SK-N-SH (cell line): ENCODE data around the gene TSPAN31. TPM values are rescaled to one million over a fixed set of nuclear protein-coding genes. Genes with fewer than 3 reads are reported as not detected.

Source experiments
- CTCF ChIA-PET: fragments of 300-600, 350-600 bp; formaldehyde crosslinking; extraction: SDS; loops from one replicate; lab custom pipeline; 2021; lab: Yijun Ruan, JAX
- POLR2A ChIA-PET: fragments of 350-600 bp; sonication (Branson Sonifier 250); formaldehyde crosslinking; extraction: SDS; loops from one replicate; lab custom pipeline; 2020; ENCODE audit warnings: antibody characterized with exemption, inconsistent platforms; lab: Yijun Ruan, JAX
- DNase-seq: peaks from one replicate; pipeline ENCODE4 v3.0.0; 2012
- H2AFZ ChIP-seq: fragments of 200-600 bp; sonication (generic); 2 replicates; pipeline ENCODE4 v1.8.1; 2016; ENCODE audit warnings: antibody characterized with exemption, mild to moderate bottlenecking, low read depth
- H3F3A ChIP-seq: fragments of 200-600 bp; sonication (generic); replicated peaks from 2 replicates; pipeline ENCODE3; 2016; ENCODE audit warnings: antibody characterized with exemption, mild to moderate bottlenecking; ENCODE audit not compliant: insufficient read depth
- H3K27ac ChIP-seq, 2 experiments: fragments of 200-500 bp in 1 of 2; fragments of 200-600 bp in 1 of 2; sonication (Bioruptor generic) in 1 of 2; sonication (generic), shearing (Covaris generic) in 1 of 2; 2 replicates each; pipeline versions ENCODE4 v1.5.1 to v1.6.1; 2014 to 2016; ENCODE audit warnings: low read depth in 2 of 2, inconsistent platforms in 1 of 2, low read length in 1 of 2, mild to moderate bottlenecking in 1 of 2, mixed read lengths in 1 of 2
- H3K27me3 ChIP-seq: fragments of 200-600 bp; sonication (generic), shearing (Covaris generic); 2 replicates; pipeline ENCODE4 v1.6.1; 2016; ENCODE audit warnings: mixed run types; ENCODE audit not compliant: insufficient read depth
- H3K36me3 ChIP-seq, 2 experiments: fragments of 200-500 bp in 1 of 2; fragments of 200-600 bp in 1 of 2; sonication (Bioruptor generic) in 1 of 2; sonication (generic) in 1 of 2; replicated peaks in 1 of 2; 2 replicates each; pipeline versions ENCODE3 to v1.5.1; 2014 to 2016; ENCODE audit warnings: low read length in 1 of 2, mild to moderate bottlenecking in 1 of 2; ENCODE audit not compliant: insufficient read depth in 2 of 2, control insufficient read depth in 1 of 2
- H3K4me1 ChIP-seq, 2 experiments: fragments of 200-500 bp in 1 of 2; fragments of 200-600 bp in 1 of 2; sonication (Bioruptor generic) in 1 of 2; sonication (generic), shearing (Covaris generic) in 1 of 2; 2 replicates each; pipeline versions ENCODE4 v1.5.1 to v1.6.1; 2014 to 2016; ENCODE audit warnings: low read depth in 1 of 2, low read length in 1 of 2, mixed run types in 1 of 2; ENCODE audit not compliant: insufficient read depth in 2 of 2, control insufficient read depth in 1 of 2
- H3K4me2 ChIP-seq: fragments of 200-600 bp; sonication (generic), shearing (Covaris generic); 2 replicates; pipeline ENCODE4 v1.6.1; 2017; ENCODE audit warnings: mixed run types
- H3K4me3 ChIP-seq, 2 experiments: fragments of 200-500 bp in 1 of 2; fragments of 200-600 bp in 1 of 2; sonication (Bioruptor generic) in 1 of 2; sonication (generic), shearing (Covaris generic) in 1 of 2; 2 replicates each; pipeline versions ENCODE4 v1.5.1 to v1.8.1; 2014 to 2016; ENCODE audit warnings: low read depth in 2 of 2, inconsistent platforms in 1 of 2, low read length in 1 of 2, mild to moderate bottlenecking in 1 of 2, mixed read lengths in 1 of 2, moderate library complexity in 1 of 2
- H3K79me2 ChIP-seq: fragments of 200-600 bp; sonication (generic); 2 replicates; pipeline ENCODE4 v1.8.1; 2017; ENCODE audit warnings: mild to moderate bottlenecking; ENCODE audit not compliant: insufficient read depth
- H3K9ac ChIP-seq: fragments of 200-600 bp; sonication (generic); 2 replicates; pipeline ENCODE4 v1.6.1; 2017; ENCODE audit warnings: mixed run types
- H3K9me2 ChIP-seq: fragments of 200-600 bp; sonication (generic); 2 replicates; pipeline ENCODE4 v1.6.1; 2017; ENCODE audit warnings: mixed run types
- H3K9me3 ChIP-seq: fragments of 200-600 bp; sonication (generic); 2 replicates; pipeline ENCODE4 v1.6.1; 2017; ENCODE audit warnings: mixed run types, mild to moderate bottlenecking, moderate library complexity
- H4K20me1 ChIP-seq: fragments of 200-600 bp; sonication (generic); 2 replicates; pipeline ENCODE4 v1.6.1; 2017; ENCODE audit warnings: mild to moderate bottlenecking, mixed run types; ENCODE audit not compliant: insufficient read depth
- ELF1 ChIP-seq: IDR thresholded peaks from 2 replicates; pipeline ENCODE4 v1.4.0; 2012
- EZH2phosphoT487 ChIP-seq: fragments of 200-600 bp; sonication (generic); IDR thresholded peaks from 2 replicates; pipeline ENCODE4 v1.6.1; 2017; ENCODE audit warnings: low read depth, mixed run types, mild to moderate bottlenecking, antibody characterized with exemption, moderate library complexity, borderline replicate concordance
- FOSL2 ChIP-seq: IDR thresholded peaks from 2 replicates; pipeline ENCODE4 v1.4.0; 2012; ENCODE audit warnings: low read depth, mild to moderate bottlenecking, moderate library complexity, borderline replicate concordance
- JUND ChIP-seq: IDR thresholded peaks from 2 replicates; pipeline ENCODE4 v1.4.0; 2012
- MEF2A ChIP-seq: IDR thresholded peaks from 2 replicates; pipeline ENCODE4 v1.4.0; 2012; ENCODE audit warnings: low read depth, borderline replicate concordance
- MXI1 ChIP-seq: IDR thresholded peaks from 2 replicates; pipeline ENCODE4 v1.6.1; 2012; ENCODE audit warnings: mild to moderate bottlenecking, low read depth, low read length, improper control_type of control experiment
- NRF1 ChIP-seq: IDR thresholded peaks from 2 replicates; pipeline ENCODE4 v1.6.1; 2012; ENCODE audit warnings: low read depth, mild to moderate bottlenecking, low read length
- POLR2AphosphoS5 ChIP-seq: IDR thresholded peaks from 2 replicates; pipeline ENCODE4 v1.6.1; 2012; ENCODE audit warnings: low read depth, low read length
- RAD21 ChIP-seq: IDR thresholded peaks from 2 replicates; pipeline ENCODE4 v1.6.1; 2012; ENCODE audit warnings: mild to moderate bottlenecking, low read length
- RFX5 ChIP-seq: IDR thresholded peaks from 2 replicates; pipeline ENCODE4 v1.6.1; 2012; ENCODE audit warnings: mild to moderate bottlenecking, improper control_type of control experiment, low read length
- SIN3A ChIP-seq: IDR thresholded peaks from 2 replicates; pipeline ENCODE4 v1.6.1; 2012; ENCODE audit warnings: low read depth, mild to moderate bottlenecking, low read length, moderate library complexity, borderline replicate concordance
- TCF12 ChIP-seq: IDR thresholded peaks from 2 replicates; pipeline ENCODE4 v1.4.0; 2012
- YY1 ChIP-seq: IDR thresholded peaks from 2 replicates; pipeline ENCODE4 v1.4.0; 2012; ENCODE audit warnings: low read depth, mild to moderate bottlenecking
- WGBS: methylation state at CpG from one replicate; pipeline ENCODE4 v1.1.6; 2017; ENCODE audit warnings: low lambda C conversion rate; 5-methylcytosine and 5-hydroxymethylcytosine counted together
- polyA plus RNA-seq, 3 experiments: library from polyadenylated mRNA; depleted of rRNA; stranded (reverse); fragments of >200 nt; gene quantifications; 2 replicates each; pipeline ENCODE4 v1.2.3, GENCODE V29; 2012
- TF ChIP-seq, protein P1 (sequence below): fragments of 150-350 bp; IDR thresholded peaks from 2 replicates; pipeline ENCODE4 v1.6.1; 2017; ENCODE audit warnings: antibody characterized with exemption, low read length, low read depth, borderline replicate concordance
- TF ChIP-seq, protein P2 (sequence below): IDR thresholded peaks from 2 replicates; pipeline ENCODE4 v1.4.0; 2012; ENCODE audit warnings: low read depth, borderline replicate concordance

TSPAN31 gene
- polyA plus RNA-seq, 1 of the 3 experiments (the other 2 are of a cell fraction) = 36.8 TPM

DNA sequence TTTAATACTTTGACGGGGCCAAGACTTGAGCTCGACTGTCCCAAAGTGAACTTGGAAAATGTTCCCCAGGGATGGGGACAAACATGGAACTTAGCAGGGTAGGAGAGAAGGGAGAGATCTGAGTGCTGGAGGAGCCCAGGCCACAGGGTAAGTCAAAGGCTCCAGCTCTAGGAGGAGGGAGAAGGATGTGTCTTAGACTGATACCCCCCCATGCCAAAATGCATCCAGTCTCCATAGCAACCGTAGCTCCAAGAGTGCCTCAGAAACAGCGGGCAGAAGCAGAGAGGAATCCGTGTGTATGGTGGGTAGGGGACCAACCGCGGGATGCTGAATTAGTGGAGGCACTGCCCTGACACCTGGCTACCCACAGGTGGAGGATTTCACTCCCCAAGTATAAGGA is 5.5 kb upstream of the TSPAN31 start:
- no peaks in the 10 kb centered on the region for H3K27me3 ChIP-seq
- TF ChIP-seq YY1 (no peak), RFX5 (no peak), MEF2A (no peak), FOSL2 (no peak), JUND (no peak), TCF12 (no peak), ELF1 (no peak), EZH2phosphoT487 (no peak), MXI1 (no peak)
- TF ChIP-seq, protein P1, sequence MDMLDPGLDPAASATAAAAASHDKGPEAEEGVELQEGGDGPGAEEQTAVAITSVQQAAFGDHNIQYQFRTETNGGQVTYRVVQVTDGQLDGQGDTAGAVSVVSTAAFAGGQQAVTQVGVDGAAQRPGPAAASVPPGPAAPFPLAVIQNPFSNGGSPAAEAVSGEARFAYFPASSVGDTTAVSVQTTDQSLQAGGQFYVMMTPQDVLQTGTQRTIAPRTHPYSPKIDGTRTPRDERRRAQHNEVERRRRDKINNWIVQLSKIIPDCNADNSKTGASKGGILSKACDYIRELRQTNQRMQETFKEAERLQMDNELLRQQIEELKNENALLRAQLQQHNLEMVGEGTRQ = no peak
- TF ChIP-seq, protein P2, sequence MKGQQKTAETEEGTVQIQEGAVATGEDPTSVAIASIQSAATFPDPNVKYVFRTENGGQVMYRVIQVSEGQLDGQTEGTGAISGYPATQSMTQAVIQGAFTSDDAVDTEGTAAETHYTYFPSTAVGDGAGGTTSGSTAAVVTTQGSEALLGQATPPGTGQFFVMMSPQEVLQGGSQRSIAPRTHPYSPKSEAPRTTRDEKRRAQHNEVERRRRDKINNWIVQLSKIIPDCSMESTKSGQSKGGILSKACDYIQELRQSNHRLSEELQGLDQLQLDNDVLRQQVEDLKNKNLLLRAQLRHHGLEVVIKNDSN = no peak
- no peaks in the 10 kb centered on the region for H3K9me3 ChIP-seq
- H3K9me2 ChIP-seq = no peaks in the 10 kb centered on the region
- peaks cover 18% of the 10 kb centered on the region for H3F3A ChIP-seq
- no peak overlapping the region for H2AFZ ChIP-seq
- H3K4me1 ChIP-seq = peaks cover 0 to 35% of the 10 kb centered on the region in 2 experiments; a peak in 2 of 4 replicates
- no peaks in the 10 kb centered on the region for H3K79me2 ChIP-seq
- ChIA-PET POLR2A (no interaction called here), CTCF (interaction anchor here (0.7 to 7.1 kb wide), 6 partner anchors 9 to 156 kb away, joined by 3 to 133 read pairs (median 6); no protein-coding TSS in a partner anchor)
- peak overlapping the region; percentile 87; the same call in 1 of the 2 replicates for H3K4me2 ChIP-seq
- H3K9ac ChIP-seq = no peak overlapping the region
- no peak for DNase-seq
- no peaks in the 10 kb centered on the region for H3K36me3 ChIP-seq
- no peaks in the 10 kb centered on the region for H4K20me1 ChIP-seq
- 49% methylated on average over 7 of the region's 7 CpGs for WGBS
- peak overlapping the region in 1 of 2 experiments; percentile 5; a peak in 1 of 4 replicates for H3K27ac ChIP-seq
- H3K4me3 ChIP-seq = peak overlapping the region in 1 of 2 experiments; percentile 63; a peak in 1 of 4 replicates

DNA sequence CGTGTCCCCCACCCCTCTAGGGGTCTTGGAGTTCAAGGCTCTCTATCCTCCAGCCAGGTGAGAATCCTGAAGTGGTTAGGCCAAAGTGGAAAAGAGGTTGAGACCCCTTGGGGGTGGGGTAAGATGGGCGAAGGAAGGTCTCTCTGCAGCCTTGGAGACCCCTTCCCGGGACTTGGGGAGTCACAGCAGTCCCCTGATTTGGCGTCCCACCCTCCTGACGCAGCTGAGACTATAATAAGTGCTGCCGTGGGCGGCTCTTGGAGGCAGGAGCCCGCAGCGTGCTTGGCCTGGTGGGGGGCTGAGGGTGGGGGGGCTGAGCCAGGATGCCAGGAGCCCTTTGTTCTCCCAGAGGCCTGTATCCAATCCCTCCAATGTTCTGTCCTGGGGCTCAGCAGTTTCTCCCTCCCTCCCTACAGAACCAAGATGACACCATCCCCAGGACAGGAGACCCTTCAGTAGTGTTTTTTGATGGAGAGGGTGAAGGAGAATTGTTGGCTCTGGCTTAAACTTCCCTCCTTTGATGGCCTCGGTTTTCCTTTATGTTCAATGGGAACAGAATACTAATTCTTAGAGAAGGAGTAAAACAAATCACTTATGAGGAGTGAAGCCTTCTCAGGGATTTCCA is 4.8 kb upstream of the TSPAN31 start:
- WGBS = 76% methylated on average over 7 of the region's 10 CpGs
- Histone ChIP-seq H3K9me2 (no peaks in the 10 kb centered on the region), H4K20me1 (no peaks in the 10 kb centered on the region), H3K36me3 (no peaks in the 10 kb centered on the region), H3K4me3 (no peak overlapping the region), H2AFZ (no peak overlapping the region), H3K27me3 (no peaks in the 10 kb centered on the region), H3F3A (peaks cover 17% of the 10 kb centered on the region), H3K4me2 (no peak overlapping the region), H3K27ac (no peak overlapping the region), H3K79me2 (no peaks in the 10 kb centered on the region), H3K9ac (no peak overlapping the region), H3K9me3 (no peaks in the 10 kb centered on the region), H3K4me1 (peaks cover 0 to 35% of the 10 kb centered on the region in 2 experiments; a peak in 2 of 4 replicates)
- ChIA-PET POLR2A (no interaction called here), CTCF (interaction anchor here (0.7 to 7.1 kb wide), 6 partner anchors 8 to 157 kb away, joined by 3 to 133 read pairs (median 5); partner anchors contain the start of gene B4GALNT1)
- DNase-seq = no peak
- no peak for TF ChIP-seq POLR2AphosphoS5
- TF ChIP-seq EZH2phosphoT487 = no peak
- TF ChIP-seq RAD21 = no peak
- TF ChIP-seq SIN3A = no peak
- TF ChIP-seq JUND = no peak
- no peak for TF ChIP-seq ELF1
- no peak for TF ChIP-seq NRF1
- TF ChIP-seq, all 33 proteins: peak for 0
